Measurements from ENCODE around the gene MBD1.

The MBD1 gene

DNA sequence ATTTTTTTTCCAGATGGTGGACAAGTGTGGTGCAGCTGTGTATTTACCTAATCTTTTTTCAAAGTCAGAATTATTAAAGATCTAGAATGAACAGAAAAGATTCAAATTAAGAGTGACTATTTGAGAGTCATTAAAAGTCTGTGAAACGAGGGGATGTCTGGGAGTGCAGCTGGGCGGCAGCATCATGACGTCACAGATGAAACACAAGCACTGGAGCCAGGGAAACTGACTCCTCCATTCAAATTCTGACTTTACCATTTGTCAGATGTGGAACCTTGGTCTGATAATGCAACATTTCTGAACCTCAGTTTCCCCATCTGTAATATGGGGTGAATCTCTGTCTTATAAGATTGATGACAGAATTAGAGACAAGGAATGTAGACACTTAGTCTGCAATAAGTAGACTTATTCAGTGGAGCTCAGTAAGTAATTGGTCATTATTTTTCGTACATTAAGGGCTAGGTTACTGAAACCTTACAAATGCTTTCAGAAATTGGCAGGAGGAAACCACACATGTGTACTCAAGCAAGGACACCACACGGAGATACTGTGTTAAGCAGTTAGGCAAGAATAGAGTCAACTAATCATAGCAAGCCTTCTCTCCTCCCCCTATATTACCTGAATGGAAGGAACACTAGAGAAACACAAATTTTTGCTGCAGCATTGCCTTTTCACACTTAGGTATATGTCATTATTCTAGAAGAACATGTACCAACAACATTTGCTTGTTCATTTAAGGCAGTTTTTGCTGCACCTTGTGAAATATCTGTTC lies 34.0 kb upstream of the MBD1 start:
- no peak for ATAC-seq
- TF ChIP-seq PPARA (CRISPR knock-in tag; IDR thresholded peaks at IDR 0.05; ENCODE audit: borderline replicate concordance), result no peak
- TF ChIP-seq SNAI2 (CRISPR knock-in tag; IDR thresholded peaks at IDR 0.05), result no peak
- TF ChIP-seq ARNTL (CRISPR knock-in tag; IDR thresholded peaks at IDR 0.05; ENCODE audit: borderline replicate concordance, low read depth), result no peak
- TF ChIP-seq CSDC2 (CRISPR knock-in tag; IDR thresholded peaks at IDR 0.05), result no peak
- no peak for TF ChIP-seq TCF4 (CRISPR knock-in tag; IDR thresholded peaks at IDR 0.05; ENCODE audit: borderline replicate concordance)
- TF ChIP-seq, protein P1, sequence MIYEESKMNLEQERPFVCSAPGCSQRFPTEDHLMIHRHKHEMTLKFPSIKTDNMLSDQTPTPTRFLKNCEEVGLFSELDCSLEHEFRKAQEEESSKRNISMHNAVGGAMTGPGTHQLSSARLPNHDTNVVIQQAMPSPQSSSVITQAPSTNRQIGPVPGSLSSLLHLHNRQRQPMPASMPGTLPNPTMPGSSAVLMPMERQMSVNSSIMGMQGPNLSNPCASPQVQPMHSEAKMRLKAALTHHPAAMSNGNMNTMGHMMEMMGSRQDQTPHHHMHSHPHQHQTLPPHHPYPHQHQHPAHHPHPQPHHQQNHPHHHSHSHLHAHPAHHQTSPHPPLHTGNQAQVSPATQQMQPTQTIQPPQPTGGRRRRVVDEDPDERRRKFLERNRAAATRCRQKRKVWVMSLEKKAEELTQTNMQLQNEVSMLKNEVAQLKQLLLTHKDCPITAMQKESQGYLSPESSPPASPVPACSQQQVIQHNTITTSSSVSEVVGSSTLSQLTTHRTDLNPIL (CRISPR knock-in tag; IDR thresholded peaks at IDR 0.05; ENCODE audit: low read depth), result no peak
- TF ChIP-seq, protein P2, sequence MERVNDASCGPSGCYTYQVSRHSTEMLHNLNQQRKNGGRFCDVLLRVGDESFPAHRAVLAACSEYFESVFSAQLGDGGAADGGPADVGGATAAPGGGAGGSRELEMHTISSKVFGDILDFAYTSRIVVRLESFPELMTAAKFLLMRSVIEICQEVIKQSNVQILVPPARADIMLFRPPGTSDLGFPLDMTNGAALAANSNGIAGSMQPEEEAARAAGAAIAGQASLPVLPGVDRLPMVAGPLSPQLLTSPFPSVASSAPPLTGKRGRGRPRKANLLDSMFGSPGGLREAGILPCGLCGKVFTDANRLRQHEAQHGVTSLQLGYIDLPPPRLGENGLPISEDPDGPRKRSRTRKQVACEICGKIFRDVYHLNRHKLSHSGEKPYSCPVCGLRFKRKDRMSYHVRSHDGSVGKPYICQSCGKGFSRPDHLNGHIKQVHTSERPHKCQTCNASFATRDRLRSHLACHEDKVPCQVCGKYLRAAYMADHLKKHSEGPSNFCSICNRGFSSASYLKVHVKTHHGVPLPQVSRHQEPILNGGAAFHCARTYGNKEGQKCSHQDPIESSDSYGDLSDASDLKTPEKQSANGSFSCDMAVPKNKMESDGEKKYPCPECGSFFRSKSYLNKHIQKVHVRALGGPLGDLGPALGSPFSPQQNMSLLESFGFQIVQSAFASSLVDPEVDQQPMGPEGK (CRISPR knock-in tag; IDR thresholded peaks at IDR 0.05; ENCODE audit: borderline replicate concordance), result no peak
- no peak for TF ChIP-seq ZFP30 (CRISPR knock-in tag; IDR thresholded peaks at IDR 0.05)

DNA sequence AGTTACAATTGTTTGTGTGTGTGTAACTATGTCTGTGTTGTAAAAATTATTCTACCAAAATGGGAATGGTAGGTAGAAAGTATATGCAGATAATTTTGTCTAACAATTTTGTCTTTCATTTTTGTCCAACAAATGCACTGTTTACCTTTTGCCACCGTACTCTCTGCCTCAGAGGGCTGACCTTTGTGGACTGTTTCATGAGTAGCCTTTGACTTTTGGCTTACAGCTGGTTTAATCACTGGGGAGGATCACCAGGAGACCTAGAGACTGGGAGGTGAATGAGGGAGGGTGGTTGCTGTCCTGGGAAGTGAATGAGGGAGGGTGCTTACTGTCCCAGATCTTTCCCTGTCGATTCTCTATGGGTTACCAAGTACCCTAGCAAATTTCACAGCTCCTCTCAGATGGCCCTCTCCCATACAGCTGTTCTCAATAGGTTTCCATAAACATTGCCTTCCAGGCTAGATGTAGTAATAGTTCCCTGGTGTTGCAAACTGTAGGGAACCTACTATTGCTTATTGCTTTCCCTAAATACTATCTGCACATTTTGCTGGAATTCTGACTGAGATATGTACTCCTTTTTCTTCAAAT lies 32.6 kb upstream of the MBD1 start:
- no peak for ATAC-seq
- TF ChIP-seq, protein P2 (CRISPR knock-in tag; IDR thresholded peaks at IDR 0.05; ENCODE audit: borderline replicate concordance), result no peak
- TF ChIP-seq ZNF565 (CRISPR knock-in tag; conservative IDR thresholded peaks at IDR 0.05; ENCODE audit: low read depth), result no peak
- no peak for TF ChIP-seq GLIS3 (CRISPR knock-in tag; IDR thresholded peaks at IDR 0.05)
- TF ChIP-seq ESRRG (CRISPR knock-in tag; IDR thresholded peaks at IDR 0.05), result no peak
- TF ChIP-seq ZNF8 (CRISPR knock-in tag; IDR thresholded peaks at IDR 0.05), result no peak
- TF ChIP-seq RARB (CRISPR knock-in tag; IDR thresholded peaks at IDR 0.05), result no peak

- no peak for ATAC-seq
- TF ChIP-seq RARB (CRISPR knock-in tag; IDR thresholded peaks at IDR 0.05) (no peak), PPARA (CRISPR knock-in tag; IDR thresholded peaks at IDR 0.05; ENCODE audit: borderline replicate concordance) (no peak), ZNF8 (CRISPR knock-in tag; IDR thresholded peaks at IDR 0.05) (no peak), ISL1 (CRISPR knock-in tag; IDR thresholded peaks at IDR 0.05) (no peak), ZNF70 (CRISPR knock-in tag; IDR thresholded peaks at IDR 0.05) (no peak), ZNF565 (CRISPR knock-in tag; conservative IDR thresholded peaks at IDR 0.05; ENCODE audit: low read depth) (no peak), BACH2 (CRISPR knock-in tag; IDR thresholded peaks at IDR 0.05; ENCODE audit: borderline replicate concordance) (no peak), ZC3H10 (CRISPR knock-in tag; IDR thresholded peaks at IDR 0.05) (no peak), TOX (CRISPR knock-in tag; IDR thresholded peaks at IDR 0.05; ENCODE audit: borderline replicate concordance) (no peak), SNAI2 (CRISPR knock-in tag; IDR thresholded peaks at IDR 0.05) (no peak), ARNTL (CRISPR knock-in tag; IDR thresholded peaks at IDR 0.05; ENCODE audit: borderline replicate concordance, low read depth) (no peak)
- TF ChIP-seq, protein P3, sequence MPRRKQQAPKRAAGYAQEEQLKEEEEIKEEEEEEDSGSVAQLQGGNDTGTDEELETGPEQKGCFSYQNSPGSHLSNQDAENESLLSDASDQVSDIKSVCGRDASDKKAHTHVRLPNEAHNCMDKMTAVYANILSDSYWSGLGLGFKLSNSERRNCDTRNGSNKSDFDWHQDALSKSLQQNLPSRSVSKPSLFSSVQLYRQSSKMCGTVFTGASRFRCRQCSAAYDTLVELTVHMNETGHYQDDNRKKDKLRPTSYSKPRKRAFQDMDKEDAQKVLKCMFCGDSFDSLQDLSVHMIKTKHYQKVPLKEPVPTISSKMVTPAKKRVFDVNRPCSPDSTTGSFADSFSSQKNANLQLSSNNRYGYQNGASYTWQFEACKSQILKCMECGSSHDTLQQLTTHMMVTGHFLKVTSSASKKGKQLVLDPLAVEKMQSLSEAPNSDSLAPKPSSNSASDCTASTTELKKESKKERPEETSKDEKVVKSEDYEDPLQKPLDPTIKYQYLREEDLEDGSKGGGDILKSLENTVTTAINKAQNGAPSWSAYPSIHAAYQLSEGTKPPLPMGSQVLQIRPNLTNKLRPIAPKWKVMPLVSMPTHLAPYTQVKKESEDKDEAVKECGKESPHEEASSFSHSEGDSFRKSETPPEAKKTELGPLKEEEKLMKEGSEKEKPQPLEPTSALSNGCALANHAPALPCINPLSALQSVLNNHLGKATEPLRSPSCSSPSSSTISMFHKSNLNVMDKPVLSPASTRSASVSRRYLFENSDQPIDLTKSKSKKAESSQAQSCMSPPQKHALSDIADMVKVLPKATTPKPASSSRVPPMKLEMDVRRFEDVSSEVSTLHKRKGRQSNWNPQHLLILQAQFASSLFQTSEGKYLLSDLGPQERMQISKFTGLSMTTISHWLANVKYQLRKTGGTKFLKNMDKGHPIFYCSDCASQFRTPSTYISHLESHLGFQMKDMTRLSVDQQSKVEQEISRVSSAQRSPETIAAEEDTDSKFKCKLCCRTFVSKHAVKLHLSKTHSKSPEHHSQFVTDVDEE (CRISPR knock-in tag; IDR thresholded peaks at IDR 0.05), result no peak
- TF ChIP-seq, protein P2 (CRISPR knock-in tag; IDR thresholded peaks at IDR 0.05; ENCODE audit: borderline replicate concordance), result no peak
- TF ChIP-seq, protein P1 (CRISPR knock-in tag; IDR thresholded peaks at IDR 0.05; ENCODE audit: low read depth), result no peak
These were observed 31.8 kb upstream of the MBD1 start for GRCh38 chr18:50313031-50313607.

Measured in SK-N-SH treated with all-trans-retinoic acid at 6 μM for 48 hours (cell line).